GM21447 (cell line): ENCODE data around the gene ABHD12.

ENCODE experiments used
- ATAC-seq: cut with Tn5 transposase; IDR thresholded peaks from one replicate; pipeline ENCODE4 v1.9.1; 2021; ENCODE audit not compliant: unreplicated experiment

The ABHD12 gene

GRCh38 chr20:25308671-25309394 is 81.8 kb downstream of the ABHD12 start:
- ATAC-seq, result no peak

GRCh38 chr20:25308083-25308491 is 82.5 kb downstream of the ABHD12 start:
- no peak for ATAC-seq

- ATAC-seq, result no peak
These were observed 83.4 kb downstream of the ABHD12 start for GRCh38 chr20:25306991-25307903.

GRCh38 chr20:25304025-25304549 is 86.5 kb downstream of the ABHD12 start:
- ATAC-seq, result no peak

- no peak for ATAC-seq
These were observed 87.2 kb downstream of the ABHD12 start for GRCh38 chr20:25303292-25304024.

GRCh38 chr20:25302596-25302995 is 88.0 kb downstream of the ABHD12 start:
- ATAC-seq, result no peak

- ATAC-seq, result no peak
These were observed 89.2 kb downstream of the ABHD12 start for GRCh38 chr20:25301357-25301920.

GRCh38 chr20:25300496-25301170 is 90.0 kb downstream of the ABHD12 start:
- ATAC-seq, result no peak

- no peak for ATAC-seq
These were observed 90.8 kb downstream of the ABHD12 start for GRCh38 chr20:25299806-25300205.

GRCh38 chr20:25297141-25297905 is 93.3 kb downstream of the ABHD12 start:
- ATAC-seq, result peak; percentile 79

GRCh38 chr20:25296094-25297093 is 94.2 kb downstream of the ABHD12 start:
- no peak for ATAC-seq

GRCh38 chr20:25295386-25296093 is 95.1 kb downstream of the ABHD12 start:
- no peak for ATAC-seq

- no peak for ATAC-seq
These were observed 95.9 kb downstream of the ABHD12 start for GRCh38 chr20:25294459-25295385.

- no peak for ATAC-seq
These were observed 96.7 kb downstream of the ABHD12 start for GRCh38 chr20:25293910-25294458.

GRCh38 chr20:25293507-25293906 is 97.1 kb downstream of the ABHD12 start:
- ATAC-seq, result no peak

GRCh38 chr20:25292176-25292891 is 98.3 kb downstream of the ABHD12 start:
- no peak for ATAC-seq
